Panc1 (cell line): ENCODE data around the gene PPM1H.

Experiments
- CTCF ChIP-seq: fragments of 450-650 bp; IDR thresholded peaks from 2 replicates; pipeline ENCODE4 v1.5.1; 2017; ENCODE audit warnings: mild to moderate bottlenecking
- POLR2AphosphoS5 ChIP-seq: IDR thresholded peaks from 2 replicates; pipeline ENCODE4 v1.6.1; 2012; ENCODE audit warnings: mild to moderate bottlenecking, low read depth, low read length, moderate library complexity
- REST ChIP-seq, 2 experiments: IDR thresholded peaks; 2 replicates each; pipeline ENCODE4 v1.6.1; 2011 to 2012; ENCODE audit warnings: low read depth in 2 of 2, control low read depth in 1 of 2, low read length in 1 of 2, mild to moderate bottlenecking in 1 of 2, moderate library complexity in 1 of 2; ENCODE audit not compliant: insufficient read depth in 1 of 2
- SIN3A ChIP-seq: IDR thresholded peaks from 2 replicates; pipeline ENCODE4 v1.6.1; 2012; ENCODE audit warnings: low read depth, mild to moderate bottlenecking, low read length, moderate library complexity, borderline replicate concordance; ENCODE audit not compliant: insufficient read depth
- TCF7L2 ChIP-seq: IDR thresholded peaks from 2 replicates; pipeline ENCODE4 v1.6.1; 2011; ENCODE audit warnings: mild to moderate bottlenecking, low read depth, low read length, inconsistent platforms

- TF ChIP-seq POLR2AphosphoS5 (no peak), CTCF (no peak), REST (IDR thresholded peaks at IDR 0.05; ENCODE audit: insufficient read depth in 1 of 2, low read depth in 2 of 2, low read length in 1 of 2) (no peak), SIN3A (no peak), TCF7L2 (no peak)
Observed at GRCh38 chr12:62844915-62845314, 90.0 kb downstream of the PPM1H start.
